Inferior parietal cortex (tissue), 1 donor: ENCODE measurements around the gene C7orf33.
"Not testable (repeated sequence)": the region's sequence is repeated elsewhere in the genome, so short reads cannot be mapped to it uniquely, and the experiment has no call there.

Source experiments
- DNase-seq: peaks from one replicate; pipeline ENCODE4 v3.0.0-alpha.2; 2016; ENCODE audit errors: extremely low spot score

The C7orf33 gene

DNA sequence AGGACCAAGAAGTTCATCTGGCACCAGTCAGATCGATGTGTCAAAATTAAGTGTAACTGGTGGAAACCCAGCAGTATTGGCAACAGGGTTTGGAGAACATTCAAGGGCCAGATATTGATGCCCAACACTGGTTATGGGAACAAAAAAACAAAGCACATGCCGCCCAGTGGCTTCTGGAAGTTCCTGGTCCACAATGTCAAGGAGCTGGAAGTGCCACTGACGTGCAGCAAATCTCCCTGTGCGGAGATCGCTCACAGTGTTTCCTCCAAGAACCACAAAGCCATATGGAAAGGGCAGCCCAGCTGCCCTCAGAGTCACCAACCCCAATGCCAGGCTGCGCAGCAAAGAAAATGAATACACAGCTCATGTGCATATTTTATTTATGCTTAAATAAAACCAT, 10.1 kb upstream of the C7orf33 start:
- no peak for DNase-seq

DNA sequence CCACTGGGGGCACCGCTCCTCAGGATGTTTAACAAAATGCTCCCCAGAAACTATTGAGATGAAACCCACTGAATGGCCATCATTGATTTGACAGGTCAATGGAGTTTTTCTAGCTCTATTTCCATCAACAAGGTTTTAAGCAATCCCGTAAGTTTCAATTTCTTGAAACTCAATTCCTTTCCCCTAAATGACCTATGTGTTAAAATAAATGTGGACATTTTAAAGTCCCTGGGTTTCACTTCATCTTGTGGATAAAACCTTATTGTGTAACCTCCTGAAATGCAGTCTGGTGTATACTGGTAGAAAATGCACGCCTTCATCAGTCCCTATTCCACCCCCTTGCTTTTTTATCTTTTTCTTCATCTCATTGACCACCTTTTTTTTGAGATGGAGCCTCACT, 8.9 kb upstream of the C7orf33 start:
- no peak for DNase-seq

DNA sequence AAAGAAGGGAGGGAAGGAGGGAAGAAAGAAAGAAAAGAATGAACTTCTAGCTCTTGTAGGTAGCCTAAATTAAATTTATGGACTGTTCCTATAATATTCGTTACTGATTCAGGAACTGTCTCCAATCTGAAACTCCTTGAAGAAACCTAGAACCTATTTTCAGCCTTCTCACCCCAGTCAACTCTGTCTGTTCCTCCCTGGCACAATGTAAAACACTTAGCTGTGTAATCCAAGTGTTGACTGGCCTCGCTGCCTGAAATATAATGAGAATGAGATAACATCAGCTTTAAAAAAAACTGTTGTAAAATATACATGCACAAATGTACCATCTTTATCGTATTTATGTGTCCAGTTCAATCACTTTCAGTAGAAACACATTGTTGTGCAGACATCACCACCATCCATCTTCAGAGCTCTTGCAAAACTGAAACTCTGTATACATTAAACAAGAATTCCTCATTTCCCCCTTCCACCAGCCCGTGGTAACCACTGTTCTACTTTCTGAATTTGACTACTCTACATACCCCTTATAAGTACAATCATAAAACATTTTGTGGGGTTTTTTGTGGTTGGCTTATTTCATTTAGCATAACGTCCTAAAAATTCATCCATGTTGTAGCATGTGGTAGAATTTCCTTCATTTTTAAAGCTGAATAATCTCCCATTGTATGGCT, 6.3 kb upstream of the C7orf33 start:
- DNase-seq: no peak

DNA sequence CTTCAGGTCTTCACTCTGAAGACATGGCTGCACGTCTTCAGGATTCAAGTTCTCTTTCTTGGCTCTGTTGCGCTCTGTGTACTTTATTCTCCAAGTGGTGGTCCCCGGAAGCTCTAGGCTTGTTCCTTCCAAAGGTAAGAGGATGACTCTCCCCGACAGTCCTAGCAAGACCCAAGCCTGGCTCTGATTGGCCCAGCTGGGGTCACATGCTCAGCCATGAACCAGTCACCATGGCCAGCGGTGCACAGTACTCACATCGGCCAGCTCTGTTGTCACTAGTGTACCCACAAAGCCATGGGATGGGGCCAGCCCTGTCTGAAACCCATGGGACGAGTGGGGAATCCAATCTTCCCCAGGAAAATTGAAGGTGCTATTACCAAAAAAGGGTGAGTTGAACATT, 5.2 kb upstream of the C7orf33 start:
- DNase-seq: no peak

DNA sequence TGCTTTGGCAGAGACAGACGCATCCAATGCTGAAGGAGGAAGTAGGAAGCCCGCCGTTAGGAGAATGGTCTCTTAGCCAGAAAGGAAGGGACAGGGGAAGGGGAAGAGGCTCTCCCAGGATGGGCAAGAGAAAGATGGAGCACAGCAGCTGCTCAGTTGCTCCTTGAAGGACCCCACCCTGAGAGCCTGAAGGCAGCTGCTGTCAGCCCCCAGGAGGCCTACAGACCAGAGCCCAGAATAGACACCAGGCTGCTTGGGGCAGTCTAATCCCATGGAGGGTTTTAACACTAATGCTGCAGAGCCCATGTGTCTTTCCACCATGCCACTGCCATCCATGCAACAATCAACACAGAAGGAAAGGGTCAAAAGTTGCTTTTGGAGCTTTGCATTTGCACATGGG, 3.5 kb upstream of the C7orf33 start:
- DNase-seq: no peak

DNA sequence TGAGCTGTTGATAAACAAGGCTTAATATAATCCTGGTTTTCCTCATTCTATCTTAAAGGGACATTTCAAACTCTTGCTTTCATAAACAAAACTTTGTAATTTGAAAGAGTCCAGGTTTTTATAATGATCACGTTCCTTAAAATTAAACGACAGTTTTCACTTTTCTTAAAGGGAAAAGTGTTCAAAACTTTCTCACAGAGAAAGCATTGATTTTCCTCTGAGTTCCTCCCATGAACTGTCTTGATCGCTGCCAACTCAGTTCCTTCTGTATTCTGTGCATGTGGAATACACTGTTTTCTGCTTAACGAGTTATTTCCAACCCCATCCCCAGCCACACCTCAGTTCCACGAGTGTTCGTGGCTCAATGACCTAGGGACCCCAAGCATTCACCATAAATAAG, 2.4 kb upstream of the C7orf33 start:
- no peak for DNase-seq

DNA sequence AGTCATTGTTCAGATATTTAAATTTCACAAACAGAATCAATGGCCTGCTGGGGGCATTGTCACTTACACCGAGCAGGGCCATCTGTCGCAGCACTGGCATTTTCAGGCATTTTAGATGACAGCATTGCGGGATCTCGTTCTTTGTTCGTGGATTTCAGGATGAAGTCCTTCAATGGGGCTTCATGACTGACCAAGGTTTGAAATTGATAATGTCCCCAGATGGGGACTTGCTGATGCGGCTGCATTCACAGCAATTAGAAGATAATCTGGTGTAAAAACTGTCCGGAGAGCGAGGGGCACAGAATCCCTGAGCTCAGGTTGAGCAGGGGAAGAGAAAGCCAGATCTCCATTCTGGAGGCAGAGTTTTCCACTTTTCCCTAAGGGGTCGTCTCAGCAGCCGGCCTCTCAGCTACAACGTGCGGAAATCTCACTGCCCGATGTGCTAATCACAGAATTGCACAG, 1.9 kb upstream of the C7orf33 start:
- no peak for DNase-seq

DNA sequence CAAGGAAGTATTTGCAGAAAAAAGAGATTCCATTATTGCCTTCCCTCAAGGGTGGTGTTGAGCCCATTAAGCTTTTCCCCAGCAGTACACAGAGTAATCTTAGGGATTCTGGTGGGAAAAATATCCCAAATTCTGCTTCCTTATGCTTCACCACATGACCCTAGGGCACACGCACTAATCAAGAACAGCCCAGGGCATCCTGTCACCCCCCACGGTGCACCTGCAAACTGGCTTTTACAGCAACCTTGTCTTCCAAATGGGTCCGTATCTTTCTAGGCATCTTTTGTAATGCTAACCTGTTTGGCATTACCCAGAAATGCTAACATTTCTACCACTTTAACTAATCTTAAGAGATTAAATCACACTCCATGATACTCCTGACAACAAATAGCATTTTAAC, 926 bp upstream of the C7orf33 start:
- DNase-seq: no peak

DNA sequence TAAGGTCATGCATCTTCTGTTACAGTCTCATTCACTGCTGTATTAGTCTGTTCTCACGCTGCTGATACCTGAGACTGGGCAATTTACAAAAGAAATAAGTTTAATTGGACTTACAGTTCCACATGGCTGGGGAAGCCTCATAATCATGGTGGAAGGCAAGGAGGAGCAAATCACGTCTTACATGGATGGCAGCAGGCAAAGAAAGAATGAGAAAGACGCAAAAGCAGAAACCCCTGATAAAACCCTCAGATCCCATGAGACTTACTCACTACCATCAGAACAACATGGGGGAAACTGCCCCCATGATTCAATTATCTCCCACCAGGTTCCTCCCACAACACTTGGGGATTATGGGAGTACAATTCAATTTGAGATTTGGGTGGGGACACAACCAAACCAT, 5.8 kb downstream of the C7orf33 start:
- DNase-seq: not testable (repeated sequence)

DNA sequence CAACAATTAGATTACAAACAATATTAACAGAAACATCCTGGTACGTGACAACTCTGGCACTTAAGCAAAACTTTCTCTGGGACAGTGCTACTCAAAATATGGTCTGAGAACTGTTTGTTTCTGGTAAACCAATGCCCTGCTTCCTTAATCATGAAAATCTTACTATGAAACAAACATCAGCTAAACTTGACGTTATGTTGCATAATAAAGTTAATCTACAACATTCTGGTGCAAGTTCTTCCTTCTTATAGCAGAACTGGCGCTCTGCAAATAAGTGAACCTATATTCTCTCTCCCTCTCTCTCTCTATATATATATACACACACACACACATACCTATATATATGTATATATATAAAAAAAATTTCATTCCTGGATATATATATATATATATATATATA, 7.8 kb downstream of the C7orf33 start:
- DNase-seq: no peak

DNA sequence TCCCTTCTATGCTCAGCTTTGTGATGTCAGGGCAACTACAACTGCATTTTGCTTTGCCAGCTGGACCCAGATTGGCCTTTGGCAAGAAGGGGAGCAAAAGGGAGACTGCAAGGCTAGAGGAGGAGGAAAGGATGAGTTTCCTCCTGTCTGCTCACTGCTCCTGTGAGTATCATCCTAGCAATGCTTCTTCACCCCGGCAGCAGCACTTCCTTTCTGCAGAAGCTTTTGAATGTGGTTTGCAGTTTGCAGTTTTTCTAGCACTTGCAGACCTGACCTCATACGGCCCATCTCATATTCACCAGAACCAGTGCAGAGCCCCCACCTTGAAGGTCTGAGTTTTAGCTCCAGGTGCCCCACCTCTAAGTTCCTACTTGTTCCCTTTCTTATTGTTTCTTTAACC, 14.8 kb downstream of the C7orf33 start:
- DNase-seq: no peak

DNA sequence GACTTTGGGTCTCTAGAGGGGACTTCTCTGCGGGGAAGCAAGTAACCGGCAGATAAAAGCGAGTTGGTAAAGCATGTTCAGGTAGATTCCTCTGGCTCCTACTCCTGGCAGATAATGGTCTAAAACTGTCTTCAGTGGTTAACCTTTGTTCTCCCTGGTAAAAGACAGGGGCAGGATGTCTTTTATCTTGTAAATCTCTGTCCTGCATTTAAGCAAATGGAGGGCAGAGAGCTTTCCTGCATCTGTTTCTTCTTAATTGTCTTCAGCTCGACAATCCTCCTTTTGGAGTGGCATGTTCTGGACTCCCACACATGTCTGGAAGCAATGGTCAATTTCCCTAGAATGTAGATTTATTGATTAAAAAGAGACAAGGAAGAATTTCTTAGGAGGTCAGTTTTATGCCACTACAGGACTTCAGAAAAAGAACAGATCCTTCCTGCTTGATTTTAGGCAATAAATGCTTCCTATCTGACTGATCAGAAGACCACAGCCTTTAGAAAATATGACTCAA, 16.6 kb downstream of the C7orf33 start:
- DNase-seq: no peak

DNA sequence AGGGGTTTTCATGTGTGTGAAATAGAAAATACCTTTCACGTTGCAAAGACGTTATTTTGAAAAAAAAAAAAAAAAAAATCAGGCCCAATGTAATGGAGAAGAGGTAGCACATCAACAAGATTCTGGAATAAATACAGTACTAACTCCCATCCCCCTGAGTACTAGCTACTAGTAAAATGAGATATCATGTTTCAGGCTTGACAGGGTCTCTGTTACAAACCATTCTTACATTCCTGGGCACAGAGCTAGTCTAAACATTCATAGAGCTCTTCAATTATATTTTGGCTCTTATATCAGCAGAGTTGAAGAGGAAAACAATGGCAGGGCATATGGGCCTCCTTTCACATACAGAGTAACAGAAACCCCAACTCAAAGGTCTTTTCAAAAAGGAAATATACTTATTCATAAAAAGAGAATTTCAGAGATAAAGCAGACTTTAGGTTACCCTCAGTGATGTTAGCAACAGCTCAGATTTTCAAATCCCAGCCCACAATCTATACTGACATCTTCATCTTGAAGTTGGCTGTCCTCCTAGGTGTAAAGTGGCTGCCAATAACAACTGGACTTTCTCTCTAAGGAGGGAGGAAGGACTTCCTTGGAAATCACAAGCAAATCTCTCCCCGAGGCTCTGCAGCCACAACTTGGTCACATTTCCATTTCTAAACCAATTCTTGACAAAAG, 18.6 kb downstream of the C7orf33 start:
- no peak for DNase-seq

DNA sequence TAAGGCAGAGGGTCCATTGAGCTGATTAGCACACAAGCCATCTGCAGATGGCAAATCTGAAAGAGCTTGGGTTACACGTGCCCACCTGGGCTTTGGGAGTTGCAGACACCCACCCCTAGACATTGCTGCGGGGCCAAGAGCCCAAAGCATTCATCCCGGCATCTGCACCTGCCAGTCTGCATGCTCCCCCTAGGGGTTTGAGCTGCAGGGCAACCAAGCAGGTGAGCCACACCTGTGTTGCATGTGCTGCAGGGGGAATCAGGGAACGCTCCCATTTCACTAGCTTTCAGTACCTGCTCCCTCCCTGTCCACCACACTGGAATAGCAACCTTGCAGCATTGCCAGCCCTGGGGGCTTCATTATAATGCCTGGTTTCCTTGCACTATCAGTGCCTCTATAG, 21.1 kb downstream of the C7orf33 start:
- no peak for DNase-seq

DNA sequence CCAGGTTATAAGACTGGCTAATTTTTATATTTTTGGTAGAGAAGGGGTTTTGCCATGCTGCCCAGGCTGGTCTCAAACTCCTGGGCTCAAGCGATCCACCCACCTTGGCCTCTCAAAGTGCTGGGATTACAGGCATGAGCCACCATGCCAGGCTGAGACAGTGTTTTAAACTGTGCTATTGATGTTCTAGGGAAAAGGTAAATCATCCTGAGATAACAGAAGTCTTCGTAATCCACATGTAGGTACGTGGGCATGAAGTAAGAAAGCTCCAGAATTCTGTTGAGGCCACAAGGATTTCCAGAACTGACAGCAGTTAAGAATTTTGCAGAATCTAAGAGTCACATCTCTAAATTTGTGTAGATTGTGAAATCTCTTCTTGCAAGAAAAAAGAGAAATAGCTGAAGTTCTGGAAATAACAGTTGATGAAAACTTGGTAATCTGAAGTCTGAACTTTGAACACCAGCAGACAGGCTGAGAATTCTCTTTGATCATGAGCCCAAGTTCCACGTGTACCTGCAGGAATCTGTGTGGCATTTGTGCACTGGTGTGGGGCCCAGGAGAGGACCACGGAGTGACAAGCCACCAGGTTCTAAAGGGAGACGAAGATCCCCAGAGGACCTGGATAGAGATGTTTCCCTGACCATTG, 24.6 kb downstream of the C7orf33 start:
- DNase-seq: no peak

DNA sequence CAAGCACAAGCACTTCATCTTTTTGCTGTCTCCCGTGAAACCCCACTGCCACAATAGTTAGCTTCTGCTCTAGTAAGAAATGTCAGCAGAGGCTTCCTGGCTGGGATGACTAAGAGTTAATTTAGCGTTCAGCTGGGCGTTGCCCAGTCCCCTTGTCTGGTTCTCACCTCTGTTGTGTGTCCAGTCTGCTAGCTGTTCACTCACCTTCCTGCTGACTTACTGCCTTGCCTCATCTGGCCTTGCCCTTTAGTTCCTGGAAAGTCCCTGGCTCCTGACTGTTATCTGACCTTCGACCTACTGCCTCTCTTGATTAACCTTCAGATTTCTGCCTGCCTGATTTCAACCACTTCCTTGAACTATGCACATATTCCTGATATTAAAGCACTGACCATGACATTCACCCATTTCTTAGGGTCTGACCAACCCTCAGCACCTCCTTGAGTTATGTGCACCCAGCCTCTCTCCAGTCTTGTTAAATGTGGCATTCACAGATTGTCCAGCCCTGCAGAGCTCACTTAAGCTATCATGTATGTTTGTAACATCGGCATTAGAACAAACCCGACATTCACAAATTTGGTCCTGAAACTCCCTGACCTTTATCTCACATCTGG, 30.3 kb downstream of the C7orf33 start:
- DNase-seq: no peak

DNA sequence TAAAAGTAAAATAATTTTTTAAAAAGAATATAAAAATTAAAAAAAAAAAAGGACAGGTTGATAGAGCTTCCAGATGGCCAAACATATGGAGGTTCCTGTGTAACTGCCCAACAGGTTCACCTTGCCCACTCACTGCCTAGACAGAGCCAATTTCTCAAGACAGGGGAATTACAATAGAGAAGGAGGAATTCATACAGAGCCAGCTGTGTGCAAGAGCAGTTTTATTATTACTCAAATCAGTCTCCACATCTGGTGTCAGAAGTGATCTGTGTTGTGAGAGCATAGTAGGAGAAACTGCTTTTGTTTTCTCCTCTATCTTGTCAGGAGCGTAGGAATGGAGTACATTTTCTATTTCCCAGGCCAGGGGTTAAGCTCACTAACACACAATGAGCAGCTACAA, 31.0 kb downstream of the C7orf33 start:
- DNase-seq: no peak

DNA sequence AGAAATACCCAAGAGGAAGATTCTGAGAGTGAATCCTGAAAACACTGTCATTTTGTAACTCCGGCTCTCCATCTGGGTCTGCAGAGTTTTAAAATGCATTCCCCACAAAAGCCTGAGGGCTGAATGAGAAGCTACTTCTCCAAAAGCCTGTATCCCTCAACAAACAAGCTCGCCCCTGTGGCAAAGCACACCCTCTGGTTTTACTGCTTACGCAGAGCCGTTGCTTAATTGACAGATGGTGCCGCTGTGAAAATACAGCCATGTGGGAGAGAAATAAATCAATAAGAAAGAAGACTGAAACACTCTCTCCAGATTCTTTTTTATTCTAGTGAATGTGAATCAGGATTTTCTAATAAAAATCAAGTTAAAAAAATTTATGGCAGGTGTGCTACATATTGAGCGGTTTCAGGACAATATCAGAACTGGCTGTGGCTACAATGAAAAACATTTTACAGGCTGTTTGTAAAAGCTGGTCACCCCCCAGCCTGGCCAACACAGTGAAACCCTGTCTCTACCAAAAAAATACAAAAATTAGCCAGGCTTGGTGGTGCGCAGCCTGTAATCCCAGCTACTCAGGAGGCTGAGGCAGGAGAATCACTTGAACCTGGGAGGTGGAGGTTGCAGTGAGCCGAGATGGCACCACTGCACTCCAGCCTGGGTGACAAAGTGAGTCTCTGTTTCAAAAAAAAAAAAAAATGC, 32.5 kb downstream of the C7orf33 start:
- no peak for DNase-seq

DNA sequence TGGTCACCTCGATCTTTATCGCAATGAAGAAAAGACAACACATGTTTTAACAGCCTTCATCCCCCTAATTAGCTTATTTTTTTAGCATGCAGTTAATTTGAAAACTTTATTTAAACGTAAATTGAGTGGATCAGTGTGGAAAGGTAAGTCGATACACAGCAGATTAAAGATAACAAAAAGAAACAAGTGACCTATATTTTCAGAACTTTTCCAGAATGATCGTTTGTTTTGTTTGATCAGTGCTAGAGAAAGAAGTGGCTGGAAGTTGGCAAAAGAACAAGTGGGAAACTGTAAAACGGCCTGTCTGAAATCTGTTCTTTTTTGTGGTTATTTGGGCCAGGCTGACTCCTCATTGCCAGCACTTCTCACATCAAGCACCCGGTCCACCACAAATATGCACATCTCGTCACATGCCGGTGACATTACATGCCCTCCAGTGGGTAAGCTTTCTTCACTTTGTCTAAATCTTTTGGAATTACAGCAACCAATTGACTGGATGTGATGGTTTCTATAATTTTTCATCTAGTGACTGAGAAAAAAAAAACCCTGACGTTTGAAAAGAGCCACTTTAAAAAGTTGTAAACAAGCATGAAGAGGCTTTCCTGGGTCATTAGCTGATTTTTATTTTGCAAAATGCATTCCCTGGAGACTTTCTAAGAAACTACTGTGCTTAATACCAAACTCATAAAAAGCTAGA, 33.2 kb downstream of the C7orf33 start:
- no peak for DNase-seq

DNA sequence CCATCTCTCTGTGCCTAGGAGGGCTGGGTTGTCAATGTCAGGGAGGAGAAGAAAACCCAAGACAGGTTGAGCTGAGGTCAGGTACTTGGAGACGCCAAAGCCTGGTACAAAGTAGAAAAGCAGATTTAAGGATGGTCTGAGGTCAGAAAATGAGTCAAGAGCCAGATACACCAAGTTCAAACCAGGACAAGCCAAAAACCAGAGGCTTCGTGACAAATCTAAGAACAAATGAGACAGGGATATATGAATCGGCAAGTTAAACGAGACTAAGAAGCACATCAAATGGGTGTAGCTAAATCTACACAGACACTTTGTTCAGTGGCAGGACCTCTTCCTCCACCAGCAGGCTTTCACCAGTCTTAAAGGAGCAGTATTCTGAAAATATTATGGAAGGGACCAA, 34.2 kb downstream of the C7orf33 start:
- no peak for DNase-seq

DNA sequence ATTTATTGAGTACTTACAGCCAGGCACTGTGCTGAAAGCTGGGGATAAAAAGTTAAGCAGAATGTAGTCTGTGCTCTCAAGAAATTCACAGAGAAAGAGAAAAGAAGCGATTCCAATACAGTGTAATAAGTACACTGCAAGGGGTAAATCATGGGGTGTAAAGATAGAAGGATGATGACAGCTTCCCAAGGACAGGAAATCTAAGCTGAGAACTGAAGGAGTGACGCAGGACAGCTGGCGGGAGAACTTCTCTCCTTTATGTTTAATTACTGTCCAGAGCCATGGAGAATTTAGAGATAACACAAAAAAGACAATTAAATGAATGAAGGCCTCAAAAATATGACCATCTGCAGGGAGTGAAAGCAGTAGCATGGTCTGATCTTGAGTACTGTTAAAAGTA, 34.8 kb downstream of the C7orf33 start:
- DNase-seq: no peak
